Epithelial cell of umbilical artery (primary cell): ENCODE results near the gene OLAH. TPM values are rescaled to one million over a fixed set of nuclear protein-coding genes. Genes with fewer than 3 reads are reported as not detected.

ENCODE experiments used
- total RNA-seq: library from RNA; depleted of rRNA; stranded (reverse); fragments of >200 nt; gene quantifications from 2 replicates; pipeline ENCODE4 v1.2.3, GENCODE V29; 2014

OLAH gene
- under 0.01 TPM in 1 of 2 replicates, not detected in the other for total RNA-seq

DNA sequence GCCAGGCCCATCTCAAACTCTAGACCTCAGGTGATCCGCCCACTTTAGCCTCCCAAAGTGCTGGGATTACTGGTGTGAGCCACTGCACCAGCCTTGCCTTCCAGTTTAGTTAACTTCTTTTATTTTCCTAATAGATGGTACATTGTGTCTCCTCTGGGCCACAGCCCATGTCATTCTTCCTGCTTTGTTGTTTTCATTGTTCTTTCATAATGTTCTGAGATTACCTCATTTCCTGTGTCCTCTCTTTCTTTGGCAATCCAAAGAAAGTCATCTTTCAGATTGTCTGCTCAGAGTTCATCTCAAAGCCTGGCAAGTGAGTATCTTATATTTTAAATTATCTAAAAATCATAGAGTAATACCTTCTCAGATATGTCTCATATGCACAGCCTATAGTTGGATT, at the start of gene OLAH:
Gene OLAH, plus strand, starts transcription at position 270 of the 400 bp plus-strand sequence. CDS start 3,346 bp downstream, outside the sequence.

DNA sequence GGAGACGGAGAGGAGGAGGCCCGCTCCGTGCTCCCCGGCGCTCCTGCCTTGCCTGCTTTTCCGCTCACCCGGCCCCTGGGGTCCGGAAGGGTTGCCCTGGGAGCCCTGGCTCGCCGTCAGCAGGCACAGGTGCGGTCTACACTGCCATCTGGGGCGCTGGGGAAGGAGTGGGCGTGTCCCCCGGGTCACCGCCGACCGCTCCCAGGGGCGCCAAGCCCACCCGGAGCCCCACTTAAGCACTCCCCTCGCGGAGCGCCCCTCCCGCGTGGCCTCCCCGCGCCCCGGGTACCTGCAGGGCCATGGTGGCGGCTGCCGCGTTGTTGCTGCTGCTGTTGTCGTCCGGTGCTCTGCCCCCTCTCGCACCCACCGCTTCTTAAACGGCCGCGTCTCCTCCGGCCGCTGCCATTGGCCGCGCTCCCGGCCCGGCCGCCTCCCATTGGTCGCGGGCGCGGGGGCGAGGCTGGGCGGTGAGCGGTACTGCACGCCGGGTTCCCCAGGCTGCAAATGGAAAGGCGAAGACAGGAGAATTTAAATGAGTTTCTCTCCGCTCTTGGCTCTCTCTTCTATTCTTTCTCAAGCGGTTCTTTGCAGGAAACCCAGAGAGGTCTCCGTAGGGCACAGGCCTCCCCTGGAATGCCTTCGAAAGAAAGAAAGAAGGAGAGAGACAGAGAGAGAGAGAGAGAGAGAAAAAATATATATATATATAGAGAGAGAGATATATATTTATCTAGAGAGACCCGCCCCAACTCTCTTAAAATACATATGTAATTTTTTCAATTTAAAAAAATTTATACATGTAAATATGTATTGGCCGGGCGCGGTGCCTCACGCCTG, 44.9 kb downstream of the OLAH start, which contains the start of gene ACBD7:
Gene ACBD7, minus strand, starts transcription at position 349 of the 834 bp plus-strand sequence. Its CDS starts 48 bp downstream, at position 301.

DNA sequence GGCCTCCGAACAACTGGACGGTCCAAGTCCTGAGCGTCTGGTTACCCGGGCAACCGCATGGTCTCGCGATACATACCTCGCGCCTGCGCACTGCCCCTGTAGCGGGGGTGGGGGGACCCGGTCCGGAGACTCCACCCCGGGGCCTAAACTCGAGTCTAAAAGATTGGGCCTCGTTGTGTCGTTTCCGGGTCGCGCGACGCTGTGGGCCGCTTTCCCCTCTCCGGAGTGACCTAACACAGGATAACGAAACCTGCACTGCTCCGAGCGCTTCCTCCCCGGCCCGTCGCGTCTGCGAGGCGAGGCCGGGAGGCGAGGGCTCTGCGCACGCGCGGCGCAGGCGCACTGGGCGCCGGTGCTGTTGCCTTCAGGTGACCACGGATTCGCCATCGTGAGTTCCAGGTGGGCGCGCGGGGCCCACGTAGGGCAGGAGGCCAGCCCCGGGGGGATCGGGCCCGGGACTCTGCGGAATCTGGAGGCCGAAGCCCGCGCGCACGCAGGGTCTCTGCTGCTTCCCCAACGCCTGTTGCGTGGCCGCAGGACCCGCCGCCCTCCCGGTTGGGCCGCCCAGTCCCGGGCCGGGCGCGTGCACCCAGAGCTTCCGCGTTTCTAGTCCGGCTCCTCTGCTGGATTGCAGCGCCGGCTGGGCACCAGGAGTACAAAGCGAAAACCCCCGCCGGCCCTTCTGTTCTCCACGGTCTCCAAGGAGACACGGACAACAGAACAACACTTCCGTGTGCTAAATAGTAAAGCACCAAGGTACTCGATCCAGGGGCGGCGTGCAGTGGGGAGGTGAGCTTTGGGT, 53.5 kb downstream of the OLAH start, which contains the start of gene RPP38:
Gene RPP38, plus strand, starts transcription at position 345 of the 802 bp plus-strand sequence. CDS start 5,960 bp downstream, outside the sequence.

Other genes with a start within 250 kb of the OLAH start
- gene CDNF, start 205.9 kb upstream of the OLAH start, total RNA-seq = 0.32 and 0.61 TPM in 2 replicates
- gene HSPA14, start 205.6 kb upstream of the OLAH start, total RNA-seq = 14.9 and 23.1 TPM in 2 replicates
- 20.1 and 24.8 TPM in 2 replicates for gene MSANTD7, start 205.6 kb upstream of the OLAH start, total RNA-seq
- 17.2 and 30.2 TPM in 2 replicates for gene SUV39H2, start 165.1 kb upstream of the OLAH start, total RNA-seq
- 6.2 and 8.5 TPM in 2 replicates for gene DCLRE1C, start 89.8 kb upstream of the OLAH start, total RNA-seq
- gene MEIG1, start 84.6 kb upstream of the OLAH start, total RNA-seq = 0.61 TPM in 1 of 2 replicates, not detected in the other
- 1.3 and 4.6 TPM in 2 replicates for gene ACBD7, start 44.8 kb downstream of the OLAH start, total RNA-seq
- gene RPP38, start 53.4 kb downstream of the OLAH start, total RNA-seq = 14.0 and 18.4 TPM in 2 replicates
- 39.1 and 43.2 TPM in 2 replicates for gene NMT2, start 124.8 kb downstream of the OLAH start, total RNA-seq